H1 (cell line): ENCODE results near the gene HTRA2. TPM values are rescaled to one million over a fixed set of nuclear protein-coding genes. Genes with fewer than 3 reads are reported as not detected.

Source experiments
- CTCF ChIA-PET: fragments of 300-600 bp; sonication (Branson Sonifier 250); formaldehyde crosslinking; loops from one replicate; lab custom pipeline; 2021; ENCODE audit not compliant: partially characterized antibody; lab: Charles Lee
- POLR2A ChIA-PET: fragments of 300-600 bp; sonication (Branson Sonifier 250); formaldehyde crosslinking; loops from one replicate; lab custom pipeline; 2021; ENCODE audit warnings: inconsistent platforms; ENCODE audit not compliant: partially characterized antibody; lab: Charles Lee
- DNase-seq, 2 experiments: peaks; one replicate each; pipeline versions ENCODE4 v3.0.0 to v3.0.0-alpha.2; 2010 to 2022; ENCODE audit warnings: low spot score in 2 of 2, low read depth in 1 of 2, mixed read lengths in 1 of 2
- FAIRE-seq: peaks from 2 replicates; lab custom pipeline; 2011; peaks lifted over from hg19 to GRCh38; lab: Jason Lieb, UNC
- H2AFZ ChIP-seq: 2 replicates; pipeline ENCODE4 v1.8.1; 2012; ENCODE audit warnings: low read length, inconsistent platforms
- H2AK5ac ChIP-seq: 2 replicates; pipeline ENCODE4 v1.6.1; 2013; ENCODE audit warnings: low read depth, low read length
- H2BK120ac ChIP-seq: replicated peaks from 2 replicates; pipeline ENCODE3; 2013; ENCODE audit warnings: low read depth, low read length, inconsistent platforms
- H2BK12ac ChIP-seq: 2 replicates; pipeline ENCODE4 v1.6.1; 2013; ENCODE audit warnings: low read depth, low read length
- H2BK15ac ChIP-seq: 2 replicates; pipeline ENCODE4 v1.6.1; 2013; ENCODE audit warnings: low read length
- H2BK20ac ChIP-seq: 2 replicates; pipeline ENCODE4 v1.6.1; 2013; ENCODE audit warnings: low read length
- H2BK5ac ChIP-seq: 2 replicates; pipeline ENCODE4 v1.6.1; 2013; ENCODE audit warnings: low read depth, low read length
- H3K14ac ChIP-seq: 2 replicates; pipeline ENCODE4 v1.6.1; 2013; ENCODE audit warnings: inconsistent platforms; ENCODE audit not compliant: insufficient read length
- H3K18ac ChIP-seq: 2 replicates; pipeline ENCODE4 v1.6.1; 2013; ENCODE audit warnings: low read length; ENCODE audit errors: extremely low read depth
- H3K23ac ChIP-seq: 2 replicates; pipeline ENCODE4 v1.6.1; 2013; ENCODE audit warnings: inconsistent platforms; ENCODE audit not compliant: insufficient read length
- H3K23me2 ChIP-seq: 2 replicates; pipeline ENCODE4 v1.6.1; 2013; ENCODE audit warnings: low read depth, low read length
- H3K27ac ChIP-seq: 2 replicates; pipeline ENCODE4 v1.6.1; 2011; ENCODE audit warnings: low read depth, low read length, inconsistent platforms
- H3K27me3 ChIP-seq, 4 experiments: replicated peaks in 1 of 4; 1 replicate in 1 of 4; 2 replicates in 3 of 4; pipeline versions ENCODE4 v1.6.1 to v1.8.1; 2011 to 2013; ENCODE audit warnings: low read length in 3 of 4, mild to moderate bottlenecking in 3 of 4, inconsistent platforms in 2 of 4, mixed read lengths in 2 of 4, moderate library complexity in 1 of 4; ENCODE audit not compliant: control insufficient read depth in 3 of 4, insufficient read depth in 3 of 4; ENCODE audit errors: extremely low read depth in 1 of 4
- H3K36me3 ChIP-seq, 4 experiments: 2 replicates each; pipeline versions ENCODE4 v1.6.1 to v1.8.1; 2011 to 2013; ENCODE audit warnings: mild to moderate bottlenecking in 4 of 4, low read length in 3 of 4, moderate library complexity in 2 of 4, control low read depth in 1 of 4, inconsistent platforms in 1 of 4; ENCODE audit not compliant: insufficient read depth in 4 of 4, control insufficient read depth in 2 of 4
- H3K4ac ChIP-seq: replicated peaks from 2 replicates; pipeline ENCODE3; 2013; ENCODE audit warnings: low read length, low read depth, mixed read lengths, inconsistent platforms; ENCODE audit not compliant: insufficient read length
- H3K4me1 ChIP-seq, 4 experiments: replicated peaks in 1 of 4; 1 replicate in 1 of 4; 2 replicates in 3 of 4; pipeline versions ENCODE4 v1.6.1 to v1.8.1; 2011 to 2013; ENCODE audit warnings: low read length in 3 of 4, inconsistent platforms in 2 of 4, mixed read lengths in 1 of 4; ENCODE audit not compliant: insufficient read depth in 4 of 4, control insufficient read depth in 3 of 4
- H3K4me2 ChIP-seq, 2 experiments: 2 replicates each; pipeline versions ENCODE4 v1.6.1 to v1.8.1; 2011 to 2013; ENCODE audit warnings: low read depth in 2 of 2, low read length in 2 of 2, control low read depth in 1 of 2, inconsistent platforms in 1 of 2, mild to moderate bottlenecking in 1 of 2; ENCODE audit not compliant: insufficient read depth in 1 of 2
- H3K4me3 ChIP-seq, 4 experiments: fragments of 200-600, 300-600 bp in 1 of 4; sonication (generic), shearing (Covaris generic), sonication (Bioruptor Twin) in 1 of 4; 2 replicates each; pipeline versions ENCODE4 v1.5.1 to v1.8.1; 2011 to 2016; ENCODE audit warnings: low read length in 4 of 4, low read depth in 3 of 4, control low read depth in 2 of 4, inconsistent platforms in 2 of 4, mild to moderate bottlenecking in 2 of 4, mixed read lengths in 1 of 4, moderate library complexity in 1 of 4; ENCODE audit not compliant: insufficient read depth in 2 of 4; ENCODE audit errors: extremely low read depth in 1 of 4
- H3K56ac ChIP-seq: replicated peaks from 2 replicates; pipeline ENCODE3; 2013; ENCODE audit warnings: low read depth, mild to moderate bottlenecking, mixed read lengths, low read length, inconsistent platforms; ENCODE audit not compliant: insufficient read length
- H3K79me1 ChIP-seq: 2 replicates; pipeline ENCODE4 v1.6.1; 2013; ENCODE audit warnings: low read depth, low read length, control low read depth
- H3K79me2 ChIP-seq, 2 experiments: 2 replicates each; pipeline versions ENCODE4 v1.6.1 to v1.8.1; 2012 to 2013; ENCODE audit warnings: low read length in 2 of 2, mild to moderate bottlenecking in 2 of 2, inconsistent platforms in 1 of 2; ENCODE audit not compliant: insufficient read depth in 2 of 2, control insufficient read depth in 1 of 2
- H3K9ac ChIP-seq, 4 experiments: replicated peaks in 1 of 4; 1 replicate in 1 of 4; 2 replicates in 3 of 4; pipeline versions ENCODE4 v1.6.1 to v1.8.1; 2011 to 2013; ENCODE audit warnings: low read depth in 3 of 4, low read length in 3 of 4, control low read depth in 2 of 4, mild to moderate bottlenecking in 2 of 4, moderate library complexity in 2 of 4, inconsistent platforms in 1 of 4; ENCODE audit errors: extremely low read depth in 1 of 4
- H3K9me3 ChIP-seq, 2 experiments: 2 replicates each; pipeline versions ENCODE4 v1.6.1 to v1.8.1; 2012 to 2013; ENCODE audit warnings: mild to moderate bottlenecking in 2 of 2, moderate library complexity in 2 of 2, control low read depth in 1 of 2, inconsistent platforms in 1 of 2, low read depth in 1 of 2, low read length in 1 of 2, mixed read lengths in 1 of 2; ENCODE audit not compliant: insufficient read depth in 2 of 2
- H4K20me1 ChIP-seq, 2 experiments: replicated peaks in 1 of 2; 2 replicates each; pipeline versions ENCODE3 to v1.8.1; 2011 to 2013; ENCODE audit warnings: inconsistent platforms in 2 of 2, low read length in 2 of 2, mild to moderate bottlenecking in 1 of 2; ENCODE audit not compliant: insufficient read depth in 2 of 2, control insufficient read depth in 1 of 2
- H4K5ac ChIP-seq: 2 replicates; pipeline ENCODE4 v1.6.1; 2013; ENCODE audit warnings: low read length, low read depth, mixed read lengths, inconsistent platforms; ENCODE audit not compliant: insufficient read length
- H4K8ac ChIP-seq: 2 replicates; pipeline ENCODE4 v1.8.0; 2013; ENCODE audit warnings: mild to moderate bottlenecking, moderate library complexity, low read length, inconsistent platforms; ENCODE audit not compliant: insufficient read depth; ENCODE audit errors: extremely low read depth
- H4K91ac ChIP-seq: replicated peaks from 2 replicates; pipeline ENCODE3; 2013; ENCODE audit warnings: low read length, mixed read lengths, inconsistent platforms; ENCODE audit not compliant: insufficient read length
- FOSL1 ChIP-seq: IDR thresholded peaks from 2 replicates; pipeline ENCODE4 v1.6.1; 2011; ENCODE audit warnings: mild to moderate bottlenecking, low read depth, low read length, moderate library complexity; ENCODE audit not compliant: insufficient read depth
- HDAC2 ChIP-seq, 2 experiments: fragments of 300-600 bp in 1 of 2; sonication (generic) in 1 of 2; IDR thresholded peaks; 2 replicates each; pipeline ENCODE4 v1.6.1; 2011 to 2012; ENCODE audit warnings: low read depth in 2 of 2, low read length in 2 of 2, mild to moderate bottlenecking in 2 of 2, moderate library complexity in 2 of 2, borderline replicate concordance in 1 of 2, inconsistent platforms in 1 of 2
- RBBP5 ChIP-seq: IDR thresholded peaks from 2 replicates; pipeline ENCODE4 v1.7.1; 2012; ENCODE audit warnings: low read depth, mild to moderate bottlenecking, inconsistent platforms, low read length, moderate library complexity, borderline replicate concordance
- SAP30 ChIP-seq: fragments of 300-600 bp; sonication (generic); IDR thresholded peaks from 2 replicates; pipeline ENCODE4 v1.7.1; 2012; ENCODE audit warnings: low read length, moderate library complexity, mild to moderate bottlenecking, inconsistent platforms; ENCODE audit not compliant: insufficient read depth, insufficient replicate concordance
- SP4 ChIP-seq: IDR thresholded peaks from 2 replicates; pipeline ENCODE4 v1.6.1; 2012; ENCODE audit warnings: low read length, inconsistent platforms
- SUZ12 ChIP-seq: fragments of 200-600 bp; sonication (generic); IDR thresholded peaks from 2 replicates; pipeline ENCODE4 v1.6.1; 2012; ENCODE audit warnings: mild to moderate bottlenecking, inconsistent platforms, low read length, moderate library complexity, mixed read lengths
- TAF1 ChIP-seq: IDR thresholded peaks from 2 replicates; pipeline ENCODE4 v1.6.1; 2011; ENCODE audit warnings: mild to moderate bottlenecking, low read depth, low read length
- WGBS, 2 experiments: shearing (Covaris generic) in 1 of 2; methylation state at CpG; one replicate each; pipeline versions ENCODE4 v1.1.6 to v1.1.7; 2013 to 2015; ENCODE audit warnings: low lambda C conversion rate in 2 of 2, mixed read lengths in 2 of 2, inconsistent platforms in 1 of 2, low coverage in 1 of 2, missing lambda C conversion rate in 1 of 2; ENCODE audit not compliant: insufficient replicate concordance in 2 of 2, insufficient coverage in 1 of 2, insufficient read length in 1 of 2; ENCODE audit errors: extremely low coverage in 1 of 2, missing lambda C conversion rate in 1 of 2; 5-methylcytosine and 5-hydroxymethylcytosine counted together
- polyA plus RNA-seq, 7 experiments: library from polyadenylated mRNA; depleted of rRNA in 3 of 7; stranded (reverse) in 5 of 7; unstranded in 2 of 7; fragments of >200 nt in 5 of 7; fragments of 200-250 nt in 2 of 7; gene quantifications; 1 replicate in 5 of 7; 2 replicates in 1 of 7; 4 replicates in 1 of 7; pipeline versions ENCODE4 v1.2.1 to v1.2.3, GENCODE V29; 2011 to 2013; ENCODE audit warnings: missing spikeins in 2 of 7, mixed read lengths in 2 of 7
- total RNA-seq: library from RNA; stranded (reverse); fragmentation: NEBNext Ultra II Directional; extraction: Animal tissue kit (Norgen Biotek cat#: 25700); gene quantifications from 2 replicates; pipeline ENCODE4 v1.2.1, GENCODE V29; 2021
- TF ChIP-seq, protein P1 (sequence below): IDR thresholded peaks from 2 replicates; pipeline ENCODE4 v1.6.1; 2011; ENCODE audit warnings: low read length, improper control_type of control experiment

HTRA2 gene
- total and polyA plus RNA-seq, 2 of the 8 experiments (the other 6 are each of a cell fraction or from before 2014, with no cell fraction given), result 21.6 to 37.6 TPM

DNA sequence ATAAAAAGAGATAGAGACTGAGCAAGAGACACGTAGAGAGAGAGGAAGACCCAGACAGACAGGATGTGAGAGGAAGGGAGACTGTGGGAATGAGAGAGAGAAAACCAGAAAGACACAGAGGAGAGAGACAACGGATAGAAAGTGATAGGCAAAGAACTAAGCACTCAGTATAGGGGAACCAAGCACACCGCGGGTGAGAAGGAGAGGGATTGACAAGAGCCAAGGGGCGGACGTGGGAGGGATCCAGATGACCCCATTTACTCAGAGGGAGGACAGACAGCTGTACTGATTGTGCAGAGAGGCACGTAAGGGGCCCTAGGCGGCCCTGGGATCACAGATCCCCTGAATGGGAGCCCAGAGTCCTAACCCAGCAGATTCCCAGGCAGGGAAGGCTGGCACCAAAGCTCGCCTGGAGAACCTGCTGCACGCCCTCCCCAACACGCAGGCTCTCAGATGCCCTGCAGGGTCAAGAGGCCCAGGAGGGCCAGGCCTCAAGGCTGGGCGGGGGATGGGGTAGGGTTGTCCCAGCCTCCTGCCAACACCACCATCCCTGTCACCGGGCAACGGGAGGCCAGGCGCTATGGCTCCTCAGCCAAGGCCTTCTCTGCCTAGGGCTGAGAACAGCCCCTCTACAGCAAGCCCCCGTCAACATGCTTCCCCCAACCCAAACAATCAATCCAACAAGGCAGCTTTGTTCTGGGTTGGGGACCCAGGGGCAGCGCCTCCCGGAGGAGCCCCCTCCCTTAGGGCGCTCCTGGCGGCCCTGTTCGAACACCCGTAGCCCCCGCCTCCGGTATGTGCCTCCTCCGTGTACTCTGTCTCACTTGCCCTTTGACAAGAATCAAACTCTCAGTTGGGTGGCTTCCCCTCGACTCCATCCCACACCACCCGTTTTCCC lies 23.4 kb downstream of the HTRA2 start:
- H3K56ac ChIP-seq, result no peak overlapping the region
- H3K23ac ChIP-seq, result no peak overlapping the region
- DNase-seq (peak in 1 of 2 experiments; percentile 78), FAIRE-seq (no peak)
- peak overlapping the region; percentile 62 for H2BK12ac ChIP-seq
- H2BK20ac ChIP-seq, result peak overlapping the region; percentile 9; the same call in 1 of the 2 replicates
- peak overlapping the region; percentile 53; the same call in 1 of the 2 replicates for H4K8ac ChIP-seq
- H3K4me1 ChIP-seq, result peaks cover 5 to 15% (median 10%) of the 10 kb centered on the region in 4 experiments
- peaks cover 0 to 3% (median 0%) of the 10 kb centered on the region in 4 experiments; a peak in 1 of 8 replicates for H3K36me3 ChIP-seq
- H3K23me2 ChIP-seq, result peaks cover 27% of the 10 kb centered on the region
- peak overlapping the region; percentile 84 for H2AFZ ChIP-seq
- H3K27me3 ChIP-seq, result peaks cover 4 to 61% (median 39%) of the 10 kb centered on the region in 4 experiments
- peak overlapping the region; percentile 93 to 94 for H3K4me2 ChIP-seq
- H3K9me3 ChIP-seq, result no peaks in the 10 kb centered on the region
- peak overlapping the region; percentile 70 for H4K5ac ChIP-seq
- TF ChIP-seq SP4 (no peak), SUZ12 (peak; percentile 23; the same call in 1 of the 2 replicates), SAP30 (peak; percentile 27), TAF1 (0 out of 2 replicates have a peak, but pooled peaks have one; percentile 4), RBBP5 (0 out of 2 replicates have a peak, but pooled peaks have one; percentile 54), HDAC2 (IDR thresholded peaks at IDR 0.05; ENCODE audit: borderline replicate concordance in 1 of 2, low read depth in 2 of 2, low read length in 2 of 2) (0 out of 4 replicates have a peak, but pooled peaks of 1 of the 2 experiments have one; percentile 17), FOSL1 (no peak)
- TF ChIP-seq, protein P1, sequence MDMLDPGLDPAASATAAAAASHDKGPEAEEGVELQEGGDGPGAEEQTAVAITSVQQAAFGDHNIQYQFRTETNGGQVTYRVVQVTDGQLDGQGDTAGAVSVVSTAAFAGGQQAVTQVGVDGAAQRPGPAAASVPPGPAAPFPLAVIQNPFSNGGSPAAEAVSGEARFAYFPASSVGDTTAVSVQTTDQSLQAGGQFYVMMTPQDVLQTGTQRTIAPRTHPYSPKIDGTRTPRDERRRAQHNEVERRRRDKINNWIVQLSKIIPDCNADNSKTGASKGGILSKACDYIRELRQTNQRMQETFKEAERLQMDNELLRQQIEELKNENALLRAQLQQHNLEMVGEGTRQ, result no peak
- no peaks in the 10 kb centered on the region for H3K79me2 ChIP-seq
- no peaks in the 10 kb centered on the region; the same call in 1 of the 2 replicates for H3K79me1 ChIP-seq
- H2BK120ac ChIP-seq, result no peak overlapping the region
- peaks cover 2 to 4% of the 10 kb centered on the region in 2 experiments for H4K20me1 ChIP-seq
- H2BK15ac ChIP-seq, result peak overlapping the region; percentile 53; the same call in 1 of the 2 replicates
- peak overlapping the region; percentile 81 for H3K18ac ChIP-seq
- H3K27ac ChIP-seq, result no peak overlapping the region
- H3K4ac ChIP-seq, result no peak overlapping the region
- no peak overlapping the region; the same call in 1 of the 2 replicates for H2AK5ac ChIP-seq
- H3K9ac ChIP-seq, result peak overlapping the region; percentile 14 to 77 (median 24); a peak in 6 of 7 replicates
- no peak overlapping the region for H3K14ac ChIP-seq
- WGBS, 2 experiments, result 17% methylated on average over 27 of the region's 27 CpGs; no CpG with 5 or more reads in 1 of the 2 experiments
- no peak overlapping the region for H4K91ac ChIP-seq
- ChIA-PET CTCF (interaction anchor here (1.1 kb wide), 1 partner anchor 47 kb away, joined by 3 read pairs; no protein-coding TSS in a partner anchor), POLR2A (interaction anchor here (0.7 to 1.6 kb wide), 10 partner anchors 14 to 282 kb away, joined by 3 to 9 read pairs (median 4); partner anchors contain the start of genes AUP1, CCDC142, HTRA2 and TTC31)
- peak overlapping the region; percentile 79; the same call in 1 of the 2 replicates for H2BK5ac ChIP-seq
- peak overlapping the region; percentile 83 to 94 (median 90) for H3K4me3 ChIP-seq
